ENCODE results near the gene PRDM15. TPM values are rescaled to one million over a fixed set of nuclear protein-coding genes. Genes with fewer than 3 reads are reported as not detected.

PRDM15 gene
- total RNA-seq, 1 experiment from 2014 or later, result 9.8 TPM

- H2AFZ ChIP-seq (ENCODE audit: low read depth, low read length, poor library complexity, severe bottlenecking), result no peak overlapping the region
- no TSS peak for BruUV-seq (replicated peaks)
- no peak overlapping the region for H3K4me3 ChIP-seq (replicated peaks in 1 of 2; ENCODE audit: low read depth in 1 of 2, low read length in 2 of 2)
- DNase-seq (ENCODE audit: low read depth, low spot score), result no peak
- H3K79me2 ChIP-seq (ENCODE audit: insufficient read depth, low read length), result no peaks in the 10 kb centered on the region
- peaks cover 0 to 4% of the 10 kb centered on the region in 2 experiments; a peak in 1 of 4 replicates for H3K36me3 ChIP-seq (ENCODE audit: control insufficient read depth in 1 of 2, insufficient read depth in 2 of 2, low read length in 2 of 2)
- no peak for ATAC-seq
- TF ChIP-seq YY1 (IDR thresholded peaks at IDR 0.05; ENCODE audit: extremely low read depth, insufficient replicate concordance, low read depth, low read length) (no peak), CBX3 (IDR thresholded peaks at IDR 0.05; ENCODE audit: low read depth) (no peak), SIN3A (IDR thresholded peaks at IDR 0.05; ENCODE audit: low read depth) (no peak), ZBTB33 (IDR thresholded peaks at IDR 0.05; ENCODE audit: extremely low read depth, insufficient replicate concordance, low read length) (no peak), RAD21 (IDR thresholded peaks at IDR 0.05; ENCODE audit: low read depth) (no peak), SP1 (IDR thresholded peaks at IDR 0.05; ENCODE audit: low read depth) (no peak), POLR2AphosphoS5 (IDR thresholded peaks at IDR 0.05; ENCODE audit: low read depth, low read length) (no peak), ELF1 (IDR thresholded peaks at IDR 0.05; ENCODE audit: borderline replicate concordance, low read depth) (no peak), ZFX (IDR thresholded peaks at IDR 0.05) (no peak), EGR1 (IDR thresholded peaks at IDR 0.05; ENCODE audit: low read depth) (no peak), EZH2 (IDR thresholded peaks at IDR 0.05) (no peak), JUND (IDR thresholded peaks at IDR 0.05) (no peak)
- TF ChIP-seq, protein P1, sequence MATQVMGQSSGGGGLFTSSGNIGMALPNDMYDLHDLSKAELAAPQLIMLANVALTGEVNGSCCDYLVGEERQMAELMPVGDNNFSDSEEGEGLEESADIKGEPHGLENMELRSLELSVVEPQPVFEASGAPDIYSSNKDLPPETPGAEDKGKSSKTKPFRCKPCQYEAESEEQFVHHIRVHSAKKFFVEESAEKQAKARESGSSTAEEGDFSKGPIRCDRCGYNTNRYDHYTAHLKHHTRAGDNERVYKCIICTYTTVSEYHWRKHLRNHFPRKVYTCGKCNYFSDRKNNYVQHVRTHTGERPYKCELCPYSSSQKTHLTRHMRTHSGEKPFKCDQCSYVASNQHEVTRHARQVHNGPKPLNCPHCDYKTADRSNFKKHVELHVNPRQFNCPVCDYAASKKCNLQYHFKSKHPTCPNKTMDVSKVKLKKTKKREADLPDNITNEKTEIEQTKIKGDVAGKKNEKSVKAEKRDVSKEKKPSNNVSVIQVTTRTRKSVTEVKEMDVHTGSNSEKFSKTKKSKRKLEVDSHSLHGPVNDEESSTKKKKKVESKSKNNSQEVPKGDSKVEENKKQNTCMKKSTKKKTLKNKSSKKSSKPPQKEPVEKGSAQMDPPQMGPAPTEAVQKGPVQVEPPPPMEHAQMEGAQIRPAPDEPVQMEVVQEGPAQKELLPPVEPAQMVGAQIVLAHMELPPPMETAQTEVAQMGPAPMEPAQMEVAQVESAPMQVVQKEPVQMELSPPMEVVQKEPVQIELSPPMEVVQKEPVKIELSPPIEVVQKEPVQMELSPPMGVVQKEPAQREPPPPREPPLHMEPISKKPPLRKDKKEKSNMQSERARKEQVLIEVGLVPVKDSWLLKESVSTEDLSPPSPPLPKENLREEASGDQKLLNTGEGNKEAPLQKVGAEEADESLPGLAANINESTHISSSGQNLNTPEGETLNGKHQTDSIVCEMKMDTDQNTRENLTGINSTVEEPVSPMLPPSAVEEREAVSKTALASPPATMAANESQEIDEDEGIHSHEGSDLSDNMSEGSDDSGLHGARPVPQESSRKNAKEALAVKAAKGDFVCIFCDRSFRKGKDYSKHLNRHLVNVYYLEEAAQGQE (IDR thresholded peaks at IDR 0.05; ENCODE audit: low read depth), result no peak
- TF ChIP-seq, protein P2, sequence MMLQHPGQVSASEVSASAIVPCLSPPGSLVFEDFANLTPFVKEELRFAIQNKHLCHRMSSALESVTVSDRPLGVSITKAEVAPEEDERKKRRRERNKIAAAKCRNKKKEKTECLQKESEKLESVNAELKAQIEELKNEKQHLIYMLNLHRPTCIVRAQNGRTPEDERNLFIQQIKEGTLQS (IDR thresholded peaks at IDR 0.05), result no peak
- TF ChIP-seq, protein P3, sequence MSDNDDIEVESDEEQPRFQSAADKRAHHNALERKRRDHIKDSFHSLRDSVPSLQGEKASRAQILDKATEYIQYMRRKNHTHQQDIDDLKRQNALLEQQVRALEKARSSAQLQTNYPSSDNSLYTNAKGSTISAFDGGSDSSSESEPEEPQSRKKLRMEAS (IDR thresholded peaks at IDR 0.05), result no peak
- no peak overlapping the region for H3K27ac ChIP-seq (ENCODE audit: low read depth, low read length)
- no peaks in the 10 kb centered on the region; a peak in 1 of 4 replicates for H3K9me3 ChIP-seq (ENCODE audit: control insufficient read depth in 1 of 2, insufficient read depth in 1 of 2, low read depth in 1 of 2, low read length in 2 of 2)
- no peak overlapping the region for H3K9ac ChIP-seq (ENCODE audit: low read length)
- no peak overlapping the region for H3K4me2 ChIP-seq (ENCODE audit: low read length)
- H3K4me1 ChIP-seq (ENCODE audit: control insufficient read depth in 1 of 2, insufficient read depth in 2 of 2, low read length in 2 of 2), result no peaks in the 10 kb centered on the region
- H4K20me1 ChIP-seq (ENCODE audit: insufficient read depth), result no peaks in the 10 kb centered on the region
- no peaks in the 10 kb centered on the region for H3K27me3 ChIP-seq (ENCODE audit: insufficient read depth, low read length)
- intact Hi-C loops (cut with micrococcal nuclease), result no loop called here
- no peaks in the 10 kb centered on the region for H3K9me2 ChIP-seq (ENCODE audit: insufficient read depth)
- ChIA-PET POLR2A (no interaction called here), RAD21 (ENCODE audit: low non-redundant PET in 1 of 2, low total read pairs in 2 of 2, uncharacterized antibody in 2 of 2, unreplicated experiment in 2 of 2) (no interaction called here), CTCF (no interaction called here)
These were observed 71.0 kb downstream of the PRDM15 start for GRCh38 chr21:41808094-41808493.
